AG08396 (cell line): Measurements from ENCODE around the gene DENND5B.
"Not testable (repeated sequence)": the region's sequence is repeated elsewhere in the genome, so short reads cannot be mapped to it uniquely, and the experiment has no call there.

Experiments
- DNase-seq: peaks from one replicate; pipeline ENCODE4 v3.0.0; 2012; ENCODE audit warnings: low spot score, mixed read lengths

Gene DENND5B

GRCh38 chr12:31557707-31558106 lies 33.2 kb downstream of the DENND5B start:
- no peak for DNase-seq

GRCh38 chr12:31555466-31555865 lies 35.5 kb downstream of the DENND5B start:
- DNase-seq: not testable (repeated sequence)

DNA sequence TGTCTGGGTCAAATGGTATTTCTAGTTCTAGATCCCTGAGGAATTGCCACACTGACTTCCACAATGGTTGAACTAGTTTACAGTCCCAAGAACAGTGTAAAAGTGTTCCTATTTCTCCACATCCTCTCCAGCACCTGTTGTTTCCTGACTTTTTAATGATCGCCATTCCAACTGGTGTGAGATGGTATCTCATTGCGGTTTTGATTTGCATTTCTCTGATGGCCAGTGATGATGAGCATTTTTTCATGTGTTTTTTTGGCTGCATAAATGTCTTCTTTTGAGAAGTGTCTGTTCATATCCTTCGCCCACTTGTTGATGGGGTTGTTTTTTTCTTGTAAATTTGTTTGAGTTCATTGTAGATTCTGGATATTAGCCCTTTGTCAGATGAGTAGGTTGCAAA lies 40.3 kb downstream of the DENND5B start:
- not testable (repeated sequence) for DNase-seq

DNA sequence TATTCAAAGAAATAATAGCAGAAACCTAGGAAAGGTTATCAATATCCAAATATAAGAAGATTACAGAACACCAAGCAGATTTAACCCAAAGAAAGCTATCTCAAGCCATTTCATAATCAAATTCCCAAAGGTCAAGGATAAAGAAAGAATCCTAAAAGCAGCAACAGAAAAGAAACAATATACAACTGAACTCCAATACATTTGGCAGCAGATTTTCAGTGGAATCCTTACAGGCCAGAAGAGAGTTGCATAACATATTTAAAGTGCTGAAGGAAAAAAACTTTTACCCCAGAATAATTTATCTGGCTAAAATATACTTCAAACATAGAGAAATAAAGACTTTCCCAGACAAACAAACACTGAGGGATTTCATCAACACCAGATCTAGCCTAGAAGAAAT lies 54.3 kb downstream of the DENND5B start:
- DNase-seq: no peak

DNA sequence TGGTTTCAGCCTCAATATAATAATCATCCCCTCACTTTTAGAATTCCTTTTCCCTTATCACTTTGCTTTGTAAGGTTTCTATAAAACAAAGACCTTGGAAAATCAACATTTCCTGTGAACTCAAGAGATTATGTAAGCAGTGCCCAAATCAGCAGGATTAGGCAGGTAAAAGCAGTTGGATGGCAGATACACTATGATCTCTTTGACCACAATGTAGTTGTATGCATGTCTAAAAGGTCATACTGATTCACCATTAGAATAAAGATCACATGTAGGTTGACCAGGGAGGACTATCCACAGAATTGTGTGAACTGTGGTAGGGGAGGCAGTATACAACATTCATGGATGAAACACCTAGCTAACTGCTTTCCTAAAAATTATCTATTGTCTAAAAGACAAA lies 57.5 kb downstream of the DENND5B start:
- no peak for DNase-seq

GRCh38 chr12:31531893-31532292 lies 59.0 kb downstream of the DENND5B start:
- no peak for DNase-seq

DNA sequence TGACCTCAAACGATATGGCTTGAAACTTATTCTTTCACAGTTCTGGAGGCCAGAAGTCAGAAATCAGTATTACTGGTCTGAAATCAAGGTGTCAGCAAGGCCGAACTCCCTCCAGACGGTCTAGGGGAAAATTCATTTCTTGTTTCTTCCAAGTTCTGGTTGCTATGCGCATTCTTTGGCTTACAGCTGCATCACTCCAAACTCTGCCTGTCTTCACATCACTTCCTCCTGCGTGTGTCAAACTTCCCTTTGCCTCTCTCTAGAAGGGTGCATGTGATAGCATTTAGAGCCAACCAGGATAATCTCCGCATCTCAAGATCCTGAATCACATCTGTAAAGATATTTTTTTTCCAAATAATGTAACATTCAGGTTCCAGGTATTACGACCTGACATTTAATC lies 62.8 kb downstream of the DENND5B start:
- no peak for DNase-seq

- no peak for DNase-seq
Observed at GRCh38 chr12:31527083-31527482, 63.9 kb downstream of the DENND5B start.

DNA sequence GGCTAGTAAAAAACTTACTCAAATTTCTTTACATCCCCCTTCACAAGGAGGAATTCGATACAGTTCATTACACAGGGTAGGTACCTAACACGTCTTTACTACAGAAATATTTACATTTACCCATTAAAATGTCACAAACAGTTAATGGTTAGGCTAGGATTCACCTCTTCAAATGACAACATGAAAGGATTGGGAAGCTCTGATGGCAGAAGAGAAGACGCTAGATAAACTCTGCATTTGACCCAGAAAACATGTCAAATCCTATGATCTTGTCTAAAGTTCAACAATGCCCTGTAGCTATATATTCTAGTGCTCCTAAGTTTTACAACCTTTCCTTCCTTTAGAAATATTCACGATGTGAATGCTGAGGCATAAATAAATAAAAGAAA lies 64.8 kb downstream of the DENND5B start:
- DNase-seq: no peak

- DNase-seq: no peak
Observed at GRCh38 chr12:31525496-31526157, 65.3 kb downstream of the DENND5B start.

- no peak for DNase-seq
Observed at GRCh38 chr12:31524791-31525495, 66.0 kb downstream of the DENND5B start.

DNA sequence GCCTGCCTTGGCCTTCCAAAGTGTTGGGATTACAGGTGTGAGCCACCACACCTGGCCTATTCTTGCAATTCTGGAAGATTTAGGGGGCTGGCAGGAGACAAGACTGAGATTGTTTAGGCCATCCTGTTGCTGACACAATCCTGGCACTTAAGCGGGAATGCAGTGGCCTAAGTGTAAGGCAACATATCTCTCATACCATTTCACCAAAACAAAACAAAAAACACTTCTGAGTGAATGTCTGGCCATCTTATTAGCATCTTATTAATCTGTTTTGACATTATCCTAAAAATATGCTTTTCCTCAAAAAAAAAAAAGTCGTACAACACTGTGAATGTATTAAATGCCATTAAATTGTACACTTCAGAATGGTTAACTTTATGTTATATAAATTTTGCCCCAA lies 67.6 kb downstream of the DENND5B start:
- no peak for DNase-seq

DNA sequence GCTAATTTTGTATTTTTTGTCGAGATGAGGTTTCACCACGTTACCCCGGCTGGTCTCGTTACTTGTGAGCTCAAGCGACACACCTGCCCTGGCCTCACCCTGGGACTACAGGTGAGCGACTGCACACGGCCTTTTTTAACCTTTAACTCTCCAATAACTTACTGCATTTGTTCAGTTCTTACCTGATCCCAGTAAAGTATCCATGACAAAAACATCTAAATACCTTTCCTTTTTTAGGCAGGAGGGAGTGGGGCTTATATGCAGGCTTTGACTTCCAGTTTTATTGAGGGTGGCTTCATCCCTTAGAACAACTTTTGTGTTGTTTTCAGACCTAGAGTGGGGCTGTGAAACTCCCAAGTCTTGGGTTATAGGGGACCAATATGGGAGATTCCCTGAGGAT lies 68.3 kb downstream of the DENND5B start:
- no peak for DNase-seq

DNA sequence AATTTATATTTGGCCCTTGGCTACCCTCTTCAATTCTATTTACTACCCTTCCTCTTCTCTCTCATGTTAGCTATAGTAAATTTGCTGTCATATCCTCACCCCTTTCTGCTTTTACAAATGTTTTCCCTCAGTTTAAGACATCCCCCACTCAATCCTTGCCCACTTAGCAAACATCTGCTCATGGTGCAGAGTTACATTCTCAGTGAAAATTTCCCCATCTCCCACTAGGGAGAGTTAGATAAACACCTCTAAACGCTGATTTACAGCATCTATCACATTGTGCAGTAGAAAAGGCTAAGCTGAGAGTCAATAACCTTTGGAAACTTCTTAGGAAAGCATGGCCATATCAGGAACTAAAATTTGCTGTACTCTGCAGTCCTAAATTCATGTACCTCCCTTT lies 69.0 kb downstream of the DENND5B start:
- no peak for DNase-seq

DNA sequence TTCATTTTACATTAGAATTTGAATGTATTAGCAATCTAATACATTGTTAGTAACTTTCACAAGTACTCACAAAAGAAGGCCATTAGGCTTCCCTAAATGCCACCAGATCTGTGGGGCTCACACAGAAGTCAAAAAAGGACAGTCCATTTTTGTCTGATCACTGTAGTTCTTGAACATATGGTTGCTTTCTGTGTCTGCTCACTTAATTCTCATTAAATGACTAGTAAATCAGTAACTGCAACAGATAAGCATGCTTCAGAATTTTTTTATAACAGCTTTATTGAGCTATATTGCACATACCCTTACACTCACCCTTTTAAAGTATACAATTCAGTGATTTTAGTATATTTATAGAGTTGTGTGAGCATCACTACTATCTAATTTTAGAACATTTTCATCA lies 71.4 kb downstream of the DENND5B start:
- DNase-seq: no peak

- DNase-seq: peak; percentile 81
Observed at GRCh38 chr12:31518680-31519227, 72.2 kb downstream of the DENND5B start.

DNA sequence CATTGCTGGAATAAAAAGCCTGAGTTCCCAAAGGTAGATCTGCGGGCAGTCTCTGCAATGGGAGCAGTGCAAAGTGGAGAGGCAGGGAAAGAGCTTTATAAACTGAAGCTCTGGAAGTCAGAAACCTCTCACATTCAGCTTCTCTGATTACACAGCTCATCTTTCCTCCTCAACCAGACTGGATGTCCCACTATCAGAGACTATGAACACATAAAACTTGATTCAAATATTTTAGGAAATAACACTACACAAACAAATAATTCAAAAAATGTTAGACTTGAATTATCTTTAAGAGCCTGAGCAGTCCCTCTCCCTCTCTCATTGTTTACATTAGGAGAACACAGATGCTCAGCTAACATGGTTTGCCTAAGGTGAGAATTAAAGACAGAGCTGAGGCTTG lies 72.9 kb downstream of the DENND5B start:
- no peak for DNase-seq

DNA sequence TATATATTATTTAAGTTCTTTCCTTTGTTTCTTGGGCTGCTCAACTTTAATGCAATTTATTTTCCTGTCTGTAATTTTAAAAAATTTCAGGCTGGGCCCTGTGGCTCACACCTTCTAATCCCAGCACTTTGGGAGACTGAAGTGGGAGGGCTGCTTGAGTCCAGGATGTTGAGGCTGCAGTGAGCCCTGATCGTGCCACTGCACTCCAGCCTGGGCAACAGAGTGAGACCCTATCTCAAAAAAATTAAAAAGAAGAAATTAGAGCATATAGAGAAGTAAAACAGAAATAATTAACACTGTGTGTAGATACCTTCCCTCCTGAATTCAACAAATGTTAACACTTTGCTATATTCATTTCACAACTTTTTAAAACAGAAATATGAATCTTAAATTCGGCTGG lies 74.2 kb downstream of the DENND5B start:
- no peak for DNase-seq

DNA sequence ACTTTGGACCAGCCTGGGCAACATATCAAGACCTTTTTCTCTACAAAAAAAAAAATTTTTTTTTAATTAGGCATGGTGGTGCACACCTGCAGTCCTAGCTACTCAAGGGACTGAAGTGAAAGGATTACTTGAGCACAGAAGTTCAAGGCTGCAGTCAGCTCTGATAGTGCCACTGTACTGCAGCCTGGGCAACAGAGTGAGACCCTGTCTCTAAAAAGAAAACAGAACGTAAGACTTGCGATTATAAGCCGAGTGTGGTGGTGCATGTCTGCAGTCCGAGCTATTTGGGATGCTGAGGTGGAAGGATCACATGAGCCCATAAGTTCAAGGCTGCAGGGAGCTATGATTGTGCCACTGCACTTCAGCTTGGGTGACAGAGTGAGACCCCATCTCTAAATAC lies 76.0 kb downstream of the DENND5B start:
- no peak for DNase-seq

DNA sequence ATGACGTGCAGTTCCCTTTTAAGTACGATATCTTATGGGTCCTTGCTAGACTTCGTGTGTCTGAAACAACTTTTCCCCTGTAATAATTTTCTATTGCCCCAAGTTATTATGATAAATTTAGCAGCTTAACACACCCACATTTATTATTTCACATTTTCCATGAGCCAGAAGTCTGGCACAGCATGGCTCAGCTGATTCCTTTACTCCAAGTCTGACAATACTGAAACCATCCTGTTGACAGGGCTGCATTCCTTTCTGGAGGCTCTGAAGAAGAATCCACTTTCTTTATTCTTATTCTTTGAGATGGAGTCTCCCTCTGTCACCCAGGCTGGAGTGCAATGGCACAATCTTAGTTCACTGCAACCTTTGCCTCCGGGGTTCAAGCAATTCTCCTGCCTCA lies 80.9 kb downstream of the DENND5B start:
- no peak for DNase-seq

GRCh38 chr12:31508436-31509150 lies 82.3 kb downstream of the DENND5B start:
- DNase-seq: no peak

- DNase-seq: no peak
Observed at GRCh38 chr12:31507966-31508365, 83.0 kb downstream of the DENND5B start.
